Inferior parietal cortex (tissue), 1 donor: ENCODE results near the gene AHRR.
"Not testable (repeated sequence)": the region's sequence is repeated elsewhere in the genome, so short reads cannot be mapped to it uniquely, and the experiment has no call there.

Source experiments
- DNase-seq: peaks from one replicate; pipeline ENCODE4 v3.0.0-alpha.2; 2016; ENCODE audit errors: extremely low spot score

AHRR gene

DNA sequence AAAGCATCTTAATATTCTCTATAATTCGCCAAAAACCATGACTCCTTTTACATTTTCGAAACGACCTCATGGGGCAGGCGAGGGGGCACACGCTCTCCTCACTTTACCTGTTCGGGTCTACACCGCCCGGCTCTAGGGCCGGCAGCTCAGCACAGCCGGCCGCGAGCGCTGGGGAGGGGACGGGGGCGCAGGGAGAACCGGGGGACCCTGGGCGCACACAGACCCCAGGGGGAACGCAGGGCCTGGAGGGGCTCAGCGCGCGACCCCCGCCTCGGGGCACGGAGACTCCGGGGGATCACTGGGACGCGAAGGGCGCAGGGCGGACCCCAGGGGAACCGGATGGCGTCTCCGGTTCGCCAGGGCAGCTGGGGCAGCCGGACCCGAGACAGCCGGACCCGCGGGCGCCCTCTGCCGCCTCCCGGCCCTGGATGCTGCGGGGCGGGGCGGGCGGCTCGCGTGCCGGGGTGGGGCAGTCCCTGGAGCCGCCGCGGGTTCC is at the start of gene AHRR:
AHRR (plus strand) TSS at position 485 of the 496 bp plus-strand sequence. CDS start 22,189 bp downstream, outside the sequence.
- no peak for DNase-seq

DNA sequence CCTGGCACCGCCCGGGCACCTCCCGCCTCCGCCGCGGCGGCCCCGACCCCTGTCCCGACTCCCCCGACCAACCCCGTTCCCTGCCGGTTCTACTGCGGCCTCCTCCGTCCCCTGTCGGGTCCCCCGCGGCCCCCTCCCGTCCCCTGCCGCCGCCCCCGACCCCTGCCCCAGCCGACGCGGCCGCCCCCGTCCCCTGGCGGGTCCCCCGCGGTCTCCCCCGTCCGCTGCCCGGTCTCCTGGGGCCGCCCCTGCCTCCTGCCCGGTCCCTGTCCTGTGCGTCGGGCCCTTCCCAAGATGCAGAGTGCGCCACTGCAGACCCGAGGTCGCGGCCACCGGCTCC is 49.7 kb upstream of the AHRR start:
- DNase-seq, result not testable (repeated sequence)

DNA sequence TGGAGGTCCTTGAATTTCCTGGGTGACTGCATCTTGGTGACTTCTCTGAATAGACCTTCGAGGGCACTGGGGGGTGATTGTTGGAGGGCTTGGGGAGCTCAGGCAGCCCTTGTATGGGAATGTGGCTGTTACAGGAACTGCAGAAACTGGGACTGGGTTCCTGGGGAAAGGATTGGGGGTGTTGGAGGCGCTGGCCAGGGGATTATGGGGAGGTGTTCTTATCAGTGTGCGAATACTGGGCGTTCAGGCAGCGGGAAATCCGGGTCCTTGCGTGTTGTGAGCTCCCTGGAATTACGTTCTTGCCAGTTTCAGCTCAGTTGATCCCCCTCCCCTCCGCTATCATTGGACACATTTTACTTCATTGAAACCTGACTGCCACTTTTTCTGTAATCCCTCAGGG is 48.4 kb upstream of the AHRR start:
- DNase-seq, result not testable (repeated sequence)

DNA sequence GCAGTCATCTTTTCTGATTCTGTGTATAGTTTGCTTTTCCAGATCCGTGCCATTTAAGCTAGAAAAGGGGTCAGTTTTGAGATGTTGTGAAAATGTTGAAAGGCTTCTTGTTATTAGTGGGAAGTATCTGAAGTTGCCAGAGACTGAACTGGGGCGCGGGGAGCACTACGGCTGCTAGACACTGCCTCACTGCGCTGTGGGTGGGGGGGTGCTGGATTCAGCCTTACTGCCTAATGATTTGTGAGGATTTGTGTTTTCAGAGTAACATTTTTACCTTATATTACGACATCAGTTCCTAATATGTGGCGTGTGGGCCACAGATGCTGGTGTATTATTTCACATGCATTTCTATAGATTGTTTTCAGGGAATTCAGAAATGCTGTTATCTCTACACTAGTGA is 48.0 kb upstream of the AHRR start:
- DNase-seq, result not testable (repeated sequence)

DNA sequence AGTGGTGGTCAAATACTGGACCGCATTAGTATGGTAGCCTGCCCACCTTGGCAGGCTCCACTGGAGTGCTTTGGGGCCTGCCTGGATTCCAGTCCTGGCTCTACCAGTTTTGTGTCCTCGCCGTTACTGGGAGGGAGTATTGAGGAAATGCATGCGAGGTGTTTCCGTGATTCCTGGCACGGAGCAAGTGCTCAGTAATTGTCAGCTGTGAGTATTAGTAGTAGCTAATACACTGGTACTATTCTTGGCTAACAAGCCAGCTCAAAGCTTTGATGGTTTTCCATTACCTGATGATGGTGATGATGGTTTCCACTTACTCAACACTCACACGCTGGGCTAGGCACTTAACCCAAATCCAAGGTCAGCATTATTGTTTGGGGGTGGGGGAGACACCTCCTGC is 47.2 kb upstream of the AHRR start:
- not testable (repeated sequence) for DNase-seq

DNA sequence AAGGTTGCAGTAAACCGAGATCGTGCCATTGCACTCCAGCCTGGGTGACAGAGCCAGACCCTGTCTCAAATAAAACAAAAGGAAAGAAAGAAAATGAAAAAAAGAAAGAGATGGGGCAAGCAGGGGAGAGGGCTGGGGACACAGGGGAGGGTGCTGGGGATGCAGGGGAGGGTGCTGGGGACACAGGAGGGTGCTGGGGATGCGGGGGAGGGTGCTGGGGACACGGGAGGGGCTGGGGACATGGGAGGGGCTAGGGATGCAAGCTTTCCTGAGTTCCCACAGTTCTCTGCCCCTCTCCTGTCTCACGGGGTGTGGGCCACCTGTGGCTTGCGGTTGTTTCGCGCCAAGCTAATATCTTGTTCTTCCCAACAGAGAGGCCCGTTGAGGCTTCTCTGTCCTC is 42.9 kb upstream of the AHRR start:
- DNase-seq, result no peak

DNA sequence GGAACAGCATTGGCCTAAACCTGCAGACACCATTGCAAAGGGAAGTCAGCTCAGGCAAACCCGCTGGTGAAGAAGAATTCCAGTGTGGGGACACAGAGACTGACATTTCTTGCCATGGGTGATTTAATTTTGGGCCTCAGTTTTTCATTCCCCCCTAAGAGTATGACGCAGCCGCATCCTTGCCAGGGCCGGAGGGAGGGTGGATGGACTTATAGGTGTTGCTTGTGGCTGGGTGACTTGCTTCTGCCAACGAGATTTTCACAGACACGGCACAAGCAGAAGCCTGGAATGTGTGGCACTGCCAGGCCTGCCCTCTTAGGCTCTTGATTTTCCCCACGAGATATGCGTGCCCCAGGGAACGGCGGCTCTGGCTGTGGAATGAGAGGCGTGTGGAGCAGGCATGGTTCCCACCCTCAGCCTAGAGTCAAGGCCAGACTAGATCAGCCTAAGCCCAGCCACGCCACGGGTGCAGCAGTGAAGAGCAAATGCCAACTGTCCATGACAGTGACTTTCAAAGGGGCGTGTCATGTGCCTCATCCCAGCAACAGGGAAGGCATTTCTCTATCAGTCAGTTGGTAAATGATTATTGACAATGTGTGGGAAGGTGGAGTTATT is 42.4 kb upstream of the AHRR start:
- not testable (repeated sequence) for DNase-seq

DNA sequence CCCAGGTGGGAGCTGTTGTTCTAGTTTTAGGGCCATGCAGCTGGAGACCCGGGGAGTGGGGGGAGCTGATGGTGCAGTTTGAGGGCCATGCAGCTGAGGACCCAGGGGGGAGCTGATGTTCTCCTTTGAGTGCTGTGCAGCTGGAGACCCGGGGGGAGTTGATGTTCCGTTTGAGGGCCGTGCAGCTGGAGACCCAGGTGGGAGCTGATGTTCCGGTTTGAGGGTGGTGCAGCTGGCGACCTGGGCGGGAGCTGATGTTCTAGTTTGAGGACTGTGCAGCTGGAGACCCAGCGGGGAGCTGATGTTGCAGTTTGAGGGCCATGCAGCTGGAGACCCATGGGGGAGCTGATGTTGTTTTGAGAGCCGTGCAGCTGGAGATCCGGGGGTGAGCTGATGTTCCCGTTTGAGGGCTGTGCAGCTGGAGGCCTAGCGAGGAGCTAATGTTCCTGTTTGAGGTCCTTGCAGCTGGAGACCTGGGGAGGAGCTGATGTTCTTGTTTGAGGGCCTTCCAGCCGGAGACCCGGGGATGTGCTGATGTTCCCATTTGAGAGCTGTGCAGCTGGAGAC is 35.4 kb upstream of the AHRR start:
- no peak for DNase-seq

DNA sequence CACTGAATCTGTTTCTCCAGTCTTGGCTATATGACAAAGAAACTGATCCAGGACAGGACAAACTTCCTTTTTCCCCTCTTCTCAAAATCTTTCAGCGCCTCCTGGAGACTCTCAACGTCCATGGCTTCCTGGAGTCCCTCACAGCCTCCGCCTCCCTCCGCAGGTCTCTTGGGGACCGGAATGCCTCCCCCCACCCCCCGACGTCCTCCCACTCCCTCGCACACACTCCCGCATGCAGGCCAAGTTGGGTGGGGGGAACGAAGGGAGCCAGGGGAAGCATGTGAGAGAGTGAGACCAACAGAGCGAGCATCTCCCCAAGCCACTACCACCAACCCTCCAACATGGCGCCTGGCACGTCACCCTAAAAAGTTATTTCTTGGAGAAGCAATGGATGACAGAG is 31.3 kb upstream of the AHRR start:
- not testable (repeated sequence) for DNase-seq

DNA sequence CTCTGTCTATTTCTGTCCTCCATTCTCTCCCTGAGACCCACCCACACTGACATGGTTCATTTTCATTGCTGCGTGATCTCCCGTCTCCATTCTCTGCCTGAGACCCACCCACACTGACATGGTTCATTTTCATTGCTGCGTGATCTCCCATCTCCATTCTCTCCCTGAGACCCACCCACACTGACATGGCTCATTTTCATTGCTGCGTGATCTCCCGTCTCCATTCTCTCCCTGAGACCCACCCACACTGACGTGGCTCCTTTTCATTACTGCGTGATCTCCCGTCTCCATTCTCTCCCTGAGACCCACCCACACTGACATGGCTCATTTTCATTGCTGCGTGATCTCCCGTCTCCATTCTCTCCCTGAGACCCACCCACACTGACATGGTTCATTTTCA is 30.2 kb upstream of the AHRR start:
- not testable (repeated sequence) for DNase-seq

DNA sequence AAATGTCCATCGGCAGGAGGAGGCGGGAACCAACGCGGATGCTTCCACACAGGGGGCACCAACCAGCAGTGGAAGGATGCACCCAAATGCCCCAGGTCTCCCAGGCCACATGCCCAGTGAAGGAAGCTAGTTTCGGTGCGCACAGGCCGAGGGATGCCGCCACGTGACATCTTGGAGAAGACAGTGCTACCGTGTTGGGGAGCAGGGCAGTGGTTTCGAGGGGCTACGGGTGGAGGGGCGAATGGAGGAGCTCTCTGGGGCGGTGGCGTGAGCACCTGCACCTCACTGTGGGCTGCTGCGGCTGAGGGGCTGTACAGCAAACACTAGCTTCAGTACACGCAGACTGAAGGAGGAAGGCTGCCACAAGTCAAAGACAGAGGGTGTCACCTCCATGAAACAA is 26.7 kb upstream of the AHRR start:
- not testable (repeated sequence) for DNase-seq

DNA sequence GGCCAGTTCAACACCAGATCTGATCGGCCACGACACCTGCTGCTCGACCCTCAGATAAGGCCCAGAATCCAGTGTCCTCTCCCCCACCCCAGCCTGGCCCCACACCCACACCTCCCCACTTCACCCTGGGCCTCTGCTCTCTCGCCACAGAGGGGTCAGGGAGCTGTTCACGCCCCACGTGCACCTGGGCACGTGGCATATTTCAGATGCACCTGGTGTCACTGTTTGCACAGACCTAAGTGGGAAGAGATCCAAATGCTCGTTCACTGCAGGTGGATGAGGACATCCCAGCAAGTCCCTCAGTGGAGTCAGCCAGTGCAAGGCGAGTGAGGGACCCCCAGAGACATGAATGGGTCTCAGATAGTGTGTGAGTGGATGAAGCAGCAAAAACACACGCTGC is 25.3 kb upstream of the AHRR start:
- not testable (repeated sequence) for DNase-seq

DNA sequence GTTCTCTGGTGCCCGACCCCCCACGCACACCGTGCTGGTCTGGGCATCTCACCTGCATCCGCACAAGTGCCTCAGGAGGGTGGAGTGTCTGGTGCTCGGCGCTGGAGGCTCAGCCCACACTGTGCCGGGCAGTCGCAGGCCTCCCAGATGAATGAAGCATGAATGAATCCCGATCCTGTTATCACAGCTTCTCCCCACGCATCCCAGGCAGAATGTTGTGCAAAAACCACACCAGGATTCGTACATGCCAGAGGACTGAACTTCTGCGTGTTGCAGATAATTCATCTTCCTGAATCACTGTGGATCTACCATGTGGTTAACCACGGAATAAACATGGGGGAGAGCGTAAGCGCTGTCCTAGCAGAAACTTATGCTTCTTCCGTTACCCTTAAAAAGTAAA is 24.6 kb upstream of the AHRR start:
- DNase-seq, result not testable (repeated sequence)

DNA sequence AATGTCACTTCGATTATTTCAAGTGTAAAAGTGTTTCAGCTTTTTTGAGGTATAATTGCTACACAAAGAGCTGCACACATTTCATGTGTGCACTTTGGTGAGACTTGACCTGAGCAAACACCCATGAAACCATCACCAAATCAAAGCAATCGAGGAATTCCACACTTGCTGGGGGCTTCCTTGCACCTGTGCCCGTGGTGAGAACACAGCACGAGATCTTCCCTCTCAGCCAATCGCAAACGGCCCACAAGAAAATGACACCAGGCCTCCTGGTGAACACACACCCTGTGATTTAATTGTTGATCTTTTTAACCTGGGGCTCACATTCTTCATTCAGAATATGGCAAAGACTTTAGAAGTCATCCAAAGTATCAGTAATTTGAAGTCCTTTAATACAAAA is 24.1 kb upstream of the AHRR start:
- DNase-seq, result not testable (repeated sequence)

DNA sequence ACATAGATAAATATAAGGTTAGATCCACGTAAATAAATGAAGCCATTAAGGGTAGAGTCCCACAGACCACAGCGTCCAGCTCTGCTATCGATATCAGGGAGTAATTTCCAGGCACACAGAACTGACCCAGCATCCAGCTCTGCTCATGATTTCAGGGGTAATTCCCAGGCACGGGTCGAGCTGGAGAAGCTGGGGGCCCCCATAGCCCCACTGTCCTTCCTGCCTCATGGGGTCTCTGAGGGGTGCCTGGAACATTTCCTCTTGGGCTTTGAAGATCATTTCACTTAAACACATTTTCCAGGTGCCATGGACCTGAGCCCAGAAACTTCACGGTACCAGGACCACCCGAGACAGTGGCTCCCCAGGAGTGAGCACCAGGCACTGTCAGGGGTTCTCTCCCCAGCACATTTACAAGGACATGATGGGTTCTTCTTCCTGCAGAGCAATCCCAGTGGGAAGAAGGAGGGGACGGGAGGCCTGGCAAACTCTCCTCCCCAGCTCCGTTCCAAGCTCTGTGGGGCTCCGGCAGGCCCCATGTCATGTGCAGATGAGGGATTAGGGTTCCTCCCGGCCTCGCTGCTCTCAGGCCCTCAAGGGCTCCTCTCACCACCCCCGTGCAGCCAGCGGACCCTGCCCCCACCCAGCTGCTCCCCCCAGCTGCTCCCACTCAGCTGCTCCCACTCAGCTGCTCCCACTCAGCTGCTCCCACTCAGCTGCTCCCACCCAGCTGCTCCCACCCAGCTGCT is 23.4 kb upstream of the AHRR start:
- not testable (repeated sequence) for DNase-seq

DNA sequence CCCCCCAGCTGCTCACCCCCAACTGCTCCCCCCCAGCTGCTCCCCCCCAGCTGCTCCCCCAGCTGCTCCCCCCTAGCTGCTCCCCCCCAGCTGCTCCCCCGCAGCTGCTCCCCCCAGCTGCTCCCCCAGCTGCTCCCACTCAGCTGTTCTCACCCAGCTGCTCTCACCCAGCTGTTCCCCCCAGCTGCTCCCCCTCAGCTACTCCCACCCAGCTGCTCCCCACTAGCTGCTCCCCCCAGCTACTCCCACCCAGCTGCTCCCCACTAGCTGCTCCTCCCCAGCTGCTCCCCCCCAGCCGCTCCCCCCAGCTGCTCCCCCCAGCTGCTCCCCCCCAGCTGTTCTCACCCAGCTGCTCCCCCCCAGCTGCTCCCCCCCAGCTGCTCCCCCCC is 22.8 kb upstream of the AHRR start:
- no peak for DNase-seq

DNA sequence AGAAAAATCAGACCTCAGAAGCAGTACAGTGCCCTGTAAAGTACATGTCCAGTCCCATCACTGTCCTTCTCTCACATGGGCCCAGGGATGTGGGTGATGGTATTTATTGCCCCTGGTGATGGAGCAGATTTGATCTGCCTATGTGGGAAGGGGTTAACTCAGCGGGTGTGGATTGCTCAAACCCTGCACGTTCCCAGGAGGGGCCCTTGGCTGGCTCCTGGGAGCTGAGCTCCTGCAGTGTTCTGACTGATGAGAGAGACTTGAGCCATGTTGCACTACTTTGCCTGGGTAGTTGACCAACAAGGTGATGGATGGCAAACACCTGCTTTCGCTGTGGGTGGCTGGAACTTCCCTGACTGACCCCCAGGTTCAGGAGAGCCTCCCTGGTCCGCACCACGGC is 21.6 kb upstream of the AHRR start:
- not testable (repeated sequence) for DNase-seq

DNA sequence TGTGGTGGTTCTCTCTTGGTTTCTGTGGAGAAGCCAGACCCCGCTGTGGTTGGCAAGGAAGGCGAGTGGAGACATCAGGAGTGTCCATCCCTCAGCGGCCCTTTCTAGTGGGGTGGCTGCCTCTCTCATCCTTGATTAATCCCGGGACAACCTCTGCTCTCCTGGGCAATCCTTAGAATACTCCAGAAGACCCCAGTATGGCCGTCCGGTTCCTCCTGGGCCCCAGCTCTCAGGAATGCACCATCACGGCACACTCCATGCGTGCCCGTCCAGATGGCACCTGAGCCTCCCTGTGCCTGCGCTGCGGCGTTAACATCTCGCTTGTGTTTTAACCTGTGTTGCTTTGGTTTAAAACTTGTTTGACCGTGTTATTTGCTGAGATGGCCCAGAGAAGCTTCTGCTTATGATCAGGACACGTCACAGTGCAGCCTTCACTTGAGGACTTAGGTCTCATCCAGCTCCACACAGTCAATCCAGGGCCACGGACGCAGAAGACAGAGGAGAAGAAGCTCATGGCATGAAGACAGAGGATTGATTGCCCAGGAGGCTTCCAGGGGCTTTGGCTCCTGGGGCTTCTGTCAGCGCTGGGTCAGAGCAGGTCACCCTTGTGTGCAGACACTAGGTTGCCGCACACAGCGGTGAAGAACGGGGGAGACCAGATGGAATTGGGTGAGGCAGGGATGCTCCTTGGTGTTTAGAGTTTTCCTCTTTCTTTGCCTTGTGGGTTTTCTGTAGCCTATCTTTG is 20.7 kb upstream of the AHRR start:
- not testable (repeated sequence) for DNase-seq

DNA sequence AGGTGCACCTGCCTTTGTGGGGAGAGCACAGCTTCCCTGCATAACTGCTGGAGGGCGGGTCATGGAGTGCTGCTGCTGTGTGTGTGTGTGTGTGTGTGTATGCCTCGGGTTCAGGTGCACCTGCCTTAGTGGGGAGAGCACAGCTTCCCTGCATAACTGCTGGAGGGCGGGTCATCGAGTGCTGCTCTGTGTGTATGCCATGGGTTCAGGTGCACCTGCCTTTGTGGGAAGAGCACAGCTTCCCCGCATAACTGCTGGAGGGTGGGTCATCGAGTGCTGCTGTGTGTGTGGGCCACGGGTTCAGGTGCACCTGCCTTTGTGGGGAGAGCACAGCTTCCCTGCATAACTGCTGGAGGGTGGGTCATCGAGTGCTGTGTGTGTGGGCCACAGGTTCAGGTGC is 19.1 kb upstream of the AHRR start:
- not testable (repeated sequence) for DNase-seq

DNA sequence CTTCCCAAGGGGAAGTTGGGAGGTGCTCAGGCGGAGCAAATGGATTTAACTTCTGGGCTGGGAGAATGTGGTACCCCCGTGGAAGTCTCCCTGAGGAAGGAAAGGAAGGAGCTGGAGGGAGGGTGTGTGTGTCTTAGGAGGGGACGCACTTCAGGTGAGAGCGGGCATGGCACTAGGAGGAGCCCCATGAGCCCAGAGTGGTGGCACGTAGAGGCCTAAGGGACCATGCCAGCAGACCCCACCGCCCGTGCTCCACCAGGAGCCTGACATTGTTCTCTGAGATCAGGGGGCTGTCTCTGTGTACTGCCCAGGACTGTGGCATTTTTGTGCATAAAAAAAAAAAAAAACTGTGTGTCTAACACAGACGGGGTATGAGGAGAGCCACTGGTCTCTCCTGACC is 18.5 kb upstream of the AHRR start:
- DNase-seq, result no peak

DNA sequence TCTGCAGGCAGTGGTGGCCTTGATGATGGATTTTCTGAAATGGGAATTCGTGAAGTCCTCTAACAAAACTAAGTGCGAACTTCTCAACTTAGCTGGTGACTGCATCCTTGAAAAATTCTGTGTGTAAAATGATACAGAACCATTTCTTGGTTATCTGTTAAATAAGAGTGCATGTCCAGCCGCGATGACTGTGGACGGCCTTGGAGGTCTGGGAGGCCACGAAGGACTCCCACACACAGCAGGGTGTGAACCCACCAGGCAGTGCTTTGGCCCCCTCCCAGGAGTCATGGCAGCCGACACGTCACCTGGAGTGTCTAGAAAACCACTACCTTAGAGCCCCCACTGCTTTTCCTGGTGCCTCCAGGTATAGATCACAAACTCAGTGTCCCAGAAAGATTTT is 17.8 kb upstream of the AHRR start:
- DNase-seq, result not testable (repeated sequence)

DNA sequence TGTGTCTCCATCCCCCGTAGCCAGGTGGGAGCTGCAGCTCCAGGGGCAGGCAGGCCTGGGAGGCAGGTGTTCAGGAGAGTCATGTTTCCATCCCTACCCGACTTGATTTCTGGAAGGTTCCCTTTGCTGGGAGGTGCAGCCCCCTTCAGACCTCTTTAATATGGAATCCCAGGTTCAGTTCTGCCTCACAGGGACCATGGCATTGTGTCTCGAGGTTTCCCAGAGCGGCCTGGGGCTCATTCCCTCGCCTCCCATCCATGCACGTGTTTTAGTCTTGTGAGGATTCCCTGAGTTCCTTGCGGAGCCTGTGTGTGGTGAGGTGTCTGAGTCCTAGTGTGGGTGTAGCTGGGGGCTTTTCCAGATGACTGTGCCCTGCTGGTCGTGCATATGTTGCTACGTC is 16.5 kb upstream of the AHRR start:
- no peak for DNase-seq
